Measurements from ENCODE around the gene DNAH17. TPM values are rescaled to one million over a fixed set of nuclear protein-coding genes. Genes with fewer than 3 reads are reported as not detected.

DNAH17 gene
- total and polyA plus RNA-seq, 2 of the 13 experiments (the other 11 are each of a cell fraction or from before 2014, with no cell fraction given): 0.86 to 1.6 TPM

- Histone ChIP-seq H2AFZ (ENCODE audit: low read length) (no peak overlapping the region), H3K4me2 (ENCODE audit: low read depth, low read length) (no peak overlapping the region), H3K27me3 (ENCODE audit: control insufficient read depth in 1 of 2, insufficient read depth in 2 of 2, low read length in 2 of 2) (no peaks in the 10 kb centered on the region), H3K9me3 (ENCODE audit: low read length) (no peaks in the 10 kb centered on the region), H3K79me2 (ENCODE audit: insufficient read depth, low read length) (peaks cover 8% of the 10 kb centered on the region), H4K20me1 (ENCODE audit: insufficient read depth, low read length) (peaks cover 12% of the 10 kb centered on the region; the same call in 1 of the 2 replicates), H3K9ac (ENCODE audit: insufficient read depth, low read depth, low read length) (no peak overlapping the region), H3K4me3 (replicated peaks in 1 of 3; ENCODE audit: insufficient read depth in 1 of 3, low read depth in 2 of 3, low read length in 3 of 3) (no peak overlapping the region), H3K36me3 (replicated peaks in 1 of 2; ENCODE audit: control insufficient read depth in 1 of 2, insufficient read depth in 2 of 2, low read length in 2 of 2) (peaks cover 46 to 76% of the 10 kb centered on the region in 2 experiments), H3K4me1 (ENCODE audit: insufficient read depth, low read length) (peaks cover 53% of the 10 kb centered on the region), H3K27ac (ENCODE audit: extremely low read length, insufficient read depth, low read length) (no peak overlapping the region)
- peak; percentile 21 for FAIRE-seq
- ATAC-seq: peak; percentile 47
- no TSS peak for BruUV-seq (replicated peaks)
- intact Hi-C loops (cut with micrococcal nuclease; ENCODE audit: unreplicated experiment): loop anchor here (2.0 kb wide), 1 partner anchor 32 kb away; no protein-coding TSS in a partner anchor
- CTCF ChIA-PET (ENCODE audit: low intra/inter-chr PET ratio, low total read pairs): no interaction called here
- DNase-seq (ENCODE audit: low spot score): peak; percentile 57
- POLR2A ChIA-PET: interaction anchor here (0.7 to 0.8 kb wide), 2 partner anchors 18 to 36 kb away, joined by 3 to 5 read pairs; partner anchors contain the start of gene PGS1
- 66% methylated on average over 14 of the region's 14 CpGs for WGBS (ENCODE audit: low lambda C conversion rate)
- in situ Hi-C loops (cut with HindIII; ENCODE audit: extremely low pct_ligation_motif_present, low pct_unique_long_range_greater_than_20kb): no loop called here
- no peak for TF ChIP-seq E2F5 (CRISPR knock-in tag; conservative IDR thresholded peaks at IDR 0.05)
- no peak for TF ChIP-seq FOSL1 (CRISPR knock-in tag; IDR thresholded peaks at IDR 0.05; ENCODE audit: borderline replicate concordance)
- TF ChIP-seq ZNF558 (CRISPR knock-in tag; IDR thresholded peaks at IDR 0.05; ENCODE audit: borderline replicate concordance): no peak
- TF ChIP-seq E2F1 (CRISPR knock-in tag; IDR thresholded peaks at IDR 0.05): no peak
- TF ChIP-seq, protein P1, sequence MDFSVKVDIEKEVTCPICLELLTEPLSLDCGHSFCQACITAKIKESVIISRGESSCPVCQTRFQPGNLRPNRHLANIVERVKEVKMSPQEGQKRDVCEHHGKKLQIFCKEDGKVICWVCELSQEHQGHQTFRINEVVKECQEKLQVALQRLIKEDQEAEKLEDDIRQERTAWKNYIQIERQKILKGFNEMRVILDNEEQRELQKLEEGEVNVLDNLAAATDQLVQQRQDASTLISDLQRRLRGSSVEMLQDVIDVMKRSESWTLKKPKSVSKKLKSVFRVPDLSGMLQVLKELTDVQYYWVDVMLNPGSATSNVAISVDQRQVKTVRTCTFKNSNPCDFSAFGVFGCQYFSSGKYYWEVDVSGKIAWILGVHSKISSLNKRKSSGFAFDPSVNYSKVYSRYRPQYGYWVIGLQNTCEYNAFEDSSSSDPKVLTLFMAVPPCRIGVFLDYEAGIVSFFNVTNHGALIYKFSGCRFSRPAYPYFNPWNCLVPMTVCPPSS (IDR thresholded peaks at IDR 0.05): no peak
- no peak for TF ChIP-seq ARID2 (CRISPR knock-in tag; IDR thresholded peaks at IDR 0.05; ENCODE audit: borderline replicate concordance)
- TF ChIP-seq, protein P2, sequence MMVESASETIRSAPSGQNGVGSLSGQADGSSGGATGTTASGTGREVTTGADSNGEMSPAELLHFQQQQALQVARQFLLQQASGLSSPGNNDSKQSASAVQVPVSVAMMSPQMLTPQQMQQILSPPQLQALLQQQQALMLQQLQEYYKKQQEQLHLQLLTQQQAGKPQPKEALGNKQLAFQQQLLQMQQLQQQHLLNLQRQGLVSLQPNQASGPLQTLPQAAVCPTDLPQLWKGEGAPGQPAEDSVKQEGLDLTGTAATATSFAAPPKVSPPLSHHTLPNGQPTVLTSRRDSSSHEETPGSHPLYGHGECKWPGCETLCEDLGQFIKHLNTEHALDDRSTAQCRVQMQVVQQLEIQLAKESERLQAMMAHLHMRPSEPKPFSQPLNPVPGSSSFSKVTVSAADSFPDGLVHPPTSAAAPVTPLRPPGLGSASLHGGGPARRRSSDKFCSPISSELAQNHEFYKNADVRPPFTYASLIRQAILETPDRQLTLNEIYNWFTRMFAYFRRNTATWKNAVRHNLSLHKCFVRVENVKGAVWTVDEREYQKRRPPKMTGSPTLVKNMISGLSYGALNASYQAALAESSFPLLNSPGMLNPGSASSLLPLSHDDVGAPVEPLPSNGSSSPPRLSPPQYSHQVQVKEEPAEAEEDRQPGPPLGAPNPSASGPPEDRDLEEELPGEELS (CRISPR knock-in tag; IDR thresholded peaks at IDR 0.05): peak; percentile 38; the same call in 1 of the 2 replicates
- TF ChIP-seq, protein P3, sequence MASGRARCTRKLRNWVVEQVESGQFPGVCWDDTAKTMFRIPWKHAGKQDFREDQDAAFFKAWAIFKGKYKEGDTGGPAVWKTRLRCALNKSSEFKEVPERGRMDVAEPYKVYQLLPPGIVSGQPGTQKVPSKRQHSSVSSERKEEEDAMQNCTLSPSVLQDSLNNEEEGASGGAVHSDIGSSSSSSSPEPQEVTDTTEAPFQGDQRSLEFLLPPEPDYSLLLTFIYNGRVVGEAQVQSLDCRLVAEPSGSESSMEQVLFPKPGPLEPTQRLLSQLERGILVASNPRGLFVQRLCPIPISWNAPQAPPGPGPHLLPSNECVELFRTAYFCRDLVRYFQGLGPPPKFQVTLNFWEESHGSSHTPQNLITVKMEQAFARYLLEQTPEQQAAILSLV (CRISPR knock-in tag; IDR thresholded peaks at IDR 0.05; ENCODE audit: borderline replicate concordance): no peak
- TF ChIP-seq DR1 (CRISPR knock-in tag; IDR thresholded peaks at IDR 0.05): no peak
- TF ChIP-seq ZNF232 (CRISPR knock-in tag; IDR thresholded peaks at IDR 0.05; ENCODE audit: borderline replicate concordance): no peak
- TF ChIP-seq, protein P4, sequence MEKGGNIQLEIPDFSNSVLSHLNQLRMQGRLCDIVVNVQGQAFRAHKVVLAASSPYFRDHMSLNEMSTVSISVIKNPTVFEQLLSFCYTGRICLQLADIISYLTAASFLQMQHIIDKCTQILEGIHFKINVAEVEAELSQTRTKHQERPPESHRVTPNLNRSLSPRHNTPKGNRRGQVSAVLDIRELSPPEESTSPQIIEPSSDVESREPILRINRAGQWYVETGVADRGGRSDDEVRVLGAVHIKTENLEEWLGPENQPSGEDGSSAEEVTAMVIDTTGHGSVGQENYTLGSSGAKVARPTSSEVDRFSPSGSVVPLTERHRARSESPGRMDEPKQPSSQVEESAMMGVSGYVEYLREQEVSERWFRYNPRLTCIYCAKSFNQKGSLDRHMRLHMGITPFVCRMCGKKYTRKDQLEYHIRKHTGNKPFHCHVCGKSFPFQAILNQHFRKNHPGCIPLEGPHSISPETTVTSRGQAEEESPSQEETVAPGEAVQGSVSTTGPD (CRISPR knock-in tag; IDR thresholded peaks at IDR 0.05): 0 out of 2 replicates have a peak, but pooled peaks have one; percentile 45
- TF ChIP-seq SETDB1 (CRISPR knock-in tag; IDR thresholded peaks at IDR 0.05; ENCODE audit: borderline replicate concordance): no peak
Observed at GRCh38 chr17:78396441-78397337, 180.5 kb downstream of the DNAH17 start.

Data from HepG2 (cell line).